Endodermal cell (in vitro differentiated cells): ENCODE measurements around the gene CLCN4. TPM values are rescaled to one million over a fixed set of nuclear protein-coding genes. Genes with fewer than 3 reads are reported as not detected.

Experiments
- DNase-seq: peaks from one replicate; pipeline ENCODE4 v3.0.0-alpha.2; 2017
- H3K27ac ChIP-seq: 2 replicates; pipeline ENCODE4 v1.5.1; 2013; ENCODE audit warnings: mild to moderate bottlenecking, low read depth, low read length, moderate library complexity
- H3K27me3 ChIP-seq: 2 replicates; pipeline ENCODE4 v1.6.1; 2013; ENCODE audit warnings: mild to moderate bottlenecking, low read length, moderate library complexity; ENCODE audit not compliant: insufficient read depth, control insufficient read depth, poor library complexity, severe bottlenecking
- H3K36me3 ChIP-seq: 2 replicates; pipeline ENCODE4 v1.7.0; 2013; ENCODE audit warnings: mild to moderate bottlenecking, low read length, moderate library complexity; ENCODE audit not compliant: control insufficient read depth, insufficient read depth
- H3K4me1 ChIP-seq: one replicate; pipeline ENCODE4 v1.7.0; 2013; ENCODE audit warnings: low read length; ENCODE audit not compliant: control insufficient read depth, insufficient read depth
- H3K4me3 ChIP-seq: 2 replicates; pipeline ENCODE4 v1.5.1; 2013; ENCODE audit warnings: mild to moderate bottlenecking, low read length, moderate library complexity
- H3K9ac ChIP-seq: 2 replicates; pipeline ENCODE4 v1.6.1; 2013; ENCODE audit warnings: mild to moderate bottlenecking, low read length, moderate library complexity; ENCODE audit not compliant: poor library complexity, severe bottlenecking; ENCODE audit errors: extremely low read depth
- H3K9me3 ChIP-seq: 2 replicates; pipeline ENCODE4 v1.6.1; 2013; ENCODE audit warnings: mild to moderate bottlenecking, low read length, moderate library complexity; ENCODE audit not compliant: control insufficient read depth
- H3K27ac Mint-ChIP-seq: 2 replicates; pipeline ENCODE4 v1.8.0; 2020; ENCODE audit warnings: mixed read lengths
- H3K27me3 Mint-ChIP-seq: 2 replicates; pipeline ENCODE4 v1.8.0; 2021; ENCODE audit warnings: mild to moderate bottlenecking, mixed read lengths; ENCODE audit not compliant: insufficient read depth
- H3K36me3 Mint-ChIP-seq: 2 replicates; pipeline ENCODE4 v1.8.0; 2020; ENCODE audit warnings: low read depth, mixed read lengths
- H3K4me1 Mint-ChIP-seq: 2 replicates; pipeline ENCODE4 v1.8.0; 2020; ENCODE audit warnings: mixed read lengths
- H3K4me3 Mint-ChIP-seq: 2 replicates; pipeline ENCODE4 v1.8.0; 2020; ENCODE audit warnings: mild to moderate bottlenecking, moderate library complexity, mixed read lengths
- H3K9me3 Mint-ChIP-seq: 2 replicates; pipeline ENCODE4 v1.8.0; 2020; ENCODE audit warnings: mild to moderate bottlenecking, mixed read lengths
- CTCF ChIP-seq: fragments of 200-600 bp; sonication (generic); conservative IDR thresholded peaks from 2 replicates; pipeline ENCODE4 v1.5.0; 2021; ENCODE audit warnings: antibody characterized with exemption, mild to moderate bottlenecking
- WGBS, 2 experiments: methylation state at CpG; one replicate each; pipeline versions ENCODE4 v1.1.5 to v1.1.7; 2013; ENCODE audit warnings: missing lambda C conversion rate in 2 of 2, mixed read lengths in 1 of 2; ENCODE audit not compliant: insufficient coverage in 1 of 2, insufficient read length in 1 of 2; 5-methylcytosine and 5-hydroxymethylcytosine counted together
- total RNA-seq, 2 donors: library from RNA; stranded (reverse); fragmentation: NEBNext Ultra II Directional in 1 of 2; extraction: Animal tissue kit (Norgen Biotek cat#: 25700) in 1 of 2; gene quantifications; 2 replicates in 1 of 2; 3 replicates in 1 of 2; pipeline ENCODE4 v1.2.1, GENCODE V29; 2021

CLCN4 gene
- total RNA-seq, 2 donors from 2014 or later: 3.7 to 4.4 TPM

DNA sequence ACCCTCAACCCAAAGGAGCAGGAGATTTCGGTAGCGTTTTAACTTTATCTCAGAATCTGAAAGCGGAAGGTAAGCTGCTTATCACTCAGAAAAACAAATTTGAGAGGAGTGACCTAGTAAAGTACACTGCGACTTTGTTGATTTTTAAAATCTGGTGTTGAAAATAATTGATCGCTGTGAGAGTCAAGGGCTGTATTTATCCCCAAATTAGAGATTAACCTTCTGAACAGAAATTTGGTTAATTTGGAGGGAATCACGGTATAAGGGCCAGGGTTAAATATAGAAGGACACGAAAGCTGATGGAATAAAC lies 212 bp downstream of the CLCN4 start:
- H3K27me3 ChIP-seq: no peaks in the 10 kb centered on the region
- Mint-ChIP-seq H3K4me1 (peaks cover 18% of the 10 kb centered on the region), H3K27me3 (peaks cover 2% of the 10 kb centered on the region), H3K27ac (no peak overlapping the region), H3K9me3 (peaks cover 56% of the 10 kb centered on the region), H3K4me3 (peak overlapping the region; percentile 44), H3K36me3 (no peaks in the 10 kb centered on the region)
- H3K9me3 ChIP-seq: no peaks in the 10 kb centered on the region
- peaks cover 2% of the 10 kb centered on the region for H3K4me1 ChIP-seq
- no peak for TF ChIP-seq CTCF
- DNase-seq: no peak
- H3K4me3 ChIP-seq: peak overlapping the region; percentile 78
- H3K27ac ChIP-seq: peak overlapping the region; percentile 30
- peak overlapping the region; percentile 23 for H3K9ac ChIP-seq
- no peaks in the 10 kb centered on the region for H3K36me3 ChIP-seq
- WGBS, 2 experiments: 23 to 49% methylated on average over 2 to 7 of the region's 7 CpGs

- peaks cover 2% of the 10 kb centered on the region for H3K27me3 Mint-ChIP-seq
Observed at GRCh38 chrX:10157543-10157942, 768 bp downstream of the CLCN4 start.

GRCh38 chrX:10158279-10159144 lies 1.7 kb downstream of the CLCN4 start:
- H3K36me3 ChIP-seq: no peaks in the 10 kb centered on the region
- H3K4me3 ChIP-seq: peak overlapping the region; percentile 78
- DNase-seq: peak; percentile 72
- peaks cover 2% of the 10 kb centered on the region for H3K4me1 ChIP-seq
- no peak overlapping the region for H3K27ac ChIP-seq
- H3K9me3 ChIP-seq: no peaks in the 10 kb centered on the region
- Mint-ChIP-seq H3K4me3 (peak overlapping the region; percentile 38), H3K27me3 (peaks cover 2% of the 10 kb centered on the region), H3K4me1 (peaks cover 18% of the 10 kb centered on the region), H3K27ac (no peak overlapping the region), H3K36me3 (no peaks in the 10 kb centered on the region), H3K9me3 (peaks cover 54% of the 10 kb centered on the region)
- 18 to 64% methylated on average over 5 to 61 of the region's 64 CpGs for WGBS, 2 experiments
- no peaks in the 10 kb centered on the region for H3K27me3 ChIP-seq
- H3K9ac ChIP-seq: no peak overlapping the region
- TF ChIP-seq CTCF: no peak

More at GRCh38 chrX:10157543-10157942, 768 bp downstream of the CLCN4 start:
- no peak for TF ChIP-seq CTCF
- Histone ChIP-seq H3K36me3 (no peaks in the 10 kb centered on the region), H3K4me1 (peaks cover 2% of the 10 kb centered on the region), H3K4me3 (peak overlapping the region; percentile 78), H3K9ac (peak overlapping the region; percentile 23), H3K27me3 (no peaks in the 10 kb centered on the region), H3K27ac (no peak overlapping the region), H3K9me3 (no peaks in the 10 kb centered on the region)
- Mint-ChIP-seq H3K36me3 (no peaks in the 10 kb centered on the region), H3K4me3 (peak overlapping the region; percentile 44), H3K4me1 (peaks cover 18% of the 10 kb centered on the region), H3K9me3 (peaks cover 56% of the 10 kb centered on the region), H3K27ac (no peak overlapping the region)
- DNase-seq: no peak
- WGBS, 2 experiments: no CpG with 5 or more reads among the region's 3 CpGs
